Hematopoietic multipotent progenitor cell (in vitro differentiated cells): ENCODE measurements around the gene FKBP1B. TPM values are rescaled to one million over a fixed set of nuclear protein-coding genes. Genes with fewer than 3 reads are reported as not detected.
"Not testable (repeated sequence)": the region's sequence is repeated elsewhere in the genome, so short reads cannot be mapped to it uniquely, and the experiment has no call there.

ENCODE experiments used
- DNase-seq, 3 donors: peaks; one replicate each; pipeline ENCODE4 v3.0.0-alpha.2; 2011 to 2015; ENCODE audit warnings: low read depth in 2 of 3, low spot score in 2 of 3
- total RNA-seq: library from RNA; depleted of rRNA; stranded (reverse); fragments of >200 nt; gene quantifications from one replicate; pipeline ENCODE4 v1.2.3, GENCODE V29; 2012

FKBP1B gene
- total RNA-seq, 1 donor: 3.5 TPM

DNA sequence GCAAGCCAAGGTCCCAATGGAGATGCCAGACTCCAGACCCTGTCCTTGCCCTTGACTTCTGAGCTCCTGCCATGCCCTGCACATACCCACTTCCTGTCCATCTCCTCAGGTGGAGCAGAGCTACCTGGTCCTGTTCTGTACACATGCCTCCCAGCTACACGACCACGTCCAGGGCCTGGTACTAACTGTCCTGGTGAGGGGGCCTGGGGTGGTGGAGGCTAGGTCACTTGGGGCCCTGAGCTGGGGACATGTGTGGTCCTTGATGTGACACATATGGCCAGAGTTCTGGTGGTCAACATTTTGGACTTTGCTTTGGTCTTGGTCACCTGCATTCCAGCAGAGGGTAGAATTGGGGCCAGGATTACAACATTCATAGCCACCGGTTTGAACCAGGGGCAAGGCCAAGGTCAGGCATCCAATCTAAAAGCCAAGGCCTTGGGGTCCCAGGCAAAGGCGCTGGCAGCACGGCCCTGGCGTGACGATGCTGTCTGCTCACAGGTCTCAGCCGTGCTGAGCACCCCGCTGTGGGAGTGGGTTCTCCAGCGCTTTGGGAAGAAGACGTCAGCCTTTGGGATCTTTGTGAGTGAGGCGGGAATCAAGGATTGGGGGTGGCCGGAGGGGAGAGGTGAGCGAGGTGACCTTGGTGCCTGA lies 27.1 kb upstream of the FKBP1B start:
- DNase-seq: no peak

DNA sequence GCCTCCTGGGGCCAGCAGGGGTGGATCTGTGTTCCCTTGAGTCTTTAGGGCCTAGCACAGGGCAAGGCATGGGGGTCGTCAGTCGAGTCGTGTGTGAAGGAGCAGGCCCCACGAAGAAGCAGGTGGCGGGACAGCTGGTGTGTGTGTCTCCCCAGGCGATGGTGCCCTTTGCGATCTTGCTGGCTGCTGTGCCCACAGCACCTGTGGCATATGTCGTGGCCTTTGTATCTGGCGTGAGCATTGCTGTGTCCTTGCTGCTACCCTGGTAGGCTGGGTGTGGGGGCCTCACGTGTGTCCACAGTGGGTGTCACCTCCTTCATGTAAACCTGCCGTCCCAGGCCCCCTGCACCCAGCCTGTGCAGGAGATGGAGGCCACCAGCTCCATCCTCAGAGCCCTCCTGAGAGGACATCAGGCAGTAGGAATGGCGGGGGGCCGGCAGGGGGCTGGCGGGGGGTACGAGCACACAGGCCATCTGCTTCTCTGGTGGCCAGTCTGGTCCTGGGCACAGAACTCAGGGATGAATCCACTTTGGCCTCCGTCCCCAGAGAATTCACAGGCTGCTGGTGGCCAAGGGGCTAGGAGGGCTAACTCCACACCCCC lies 26.5 kb upstream of the FKBP1B start:
- DNase-seq: no peak

DNA sequence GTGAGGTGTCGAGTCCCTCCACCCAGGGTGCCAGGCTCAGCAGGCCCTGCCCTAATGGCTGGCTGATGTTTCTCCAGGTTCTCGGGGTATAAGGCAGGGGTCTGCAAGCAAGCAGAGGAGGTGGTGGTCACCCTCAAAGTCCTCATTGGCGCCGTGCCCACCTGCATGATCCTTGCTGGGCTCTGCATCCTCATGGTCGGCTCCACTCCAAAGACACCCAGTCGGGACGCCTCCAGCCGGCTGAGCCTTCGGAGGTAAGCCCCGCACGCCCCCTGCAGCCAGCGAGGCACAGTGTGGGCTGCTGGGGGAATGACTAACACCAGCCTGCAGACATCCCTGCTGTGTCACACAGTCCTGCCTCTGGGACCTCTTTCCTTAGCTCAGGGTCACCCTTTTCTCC lies 25.5 kb upstream of the FKBP1B start:
- DNase-seq: no peak

DNA sequence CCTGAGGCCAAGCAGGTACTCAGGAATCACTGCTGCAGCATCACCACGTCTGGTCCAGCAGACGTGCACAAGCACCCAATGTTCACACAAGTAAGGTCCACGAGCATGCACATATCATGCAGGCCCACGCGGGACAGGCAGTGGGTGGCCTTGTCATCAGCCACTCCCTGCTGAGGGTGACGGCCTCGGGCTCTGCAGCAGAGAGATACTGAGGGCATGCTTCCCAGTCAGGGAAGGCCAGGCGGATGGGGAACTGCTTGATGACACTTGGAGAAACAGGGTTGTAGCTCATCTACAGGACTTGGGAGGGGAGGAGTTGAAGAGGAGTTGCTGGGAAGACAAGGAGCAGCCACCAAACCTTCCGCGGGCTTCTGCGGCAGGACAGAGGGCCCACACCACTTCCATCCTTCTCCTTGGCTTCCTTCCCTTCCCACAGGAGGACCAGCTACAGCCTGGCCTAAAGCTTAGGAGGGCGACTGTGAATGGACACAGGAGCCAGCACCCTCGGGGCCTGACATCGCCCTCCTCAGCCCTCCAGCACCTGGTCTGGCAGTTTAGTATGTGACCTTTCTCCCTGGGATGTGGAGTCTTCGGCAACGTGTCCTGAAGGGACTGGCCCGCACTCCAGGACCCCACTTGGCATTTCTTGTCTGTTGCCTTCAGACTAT lies 24.4 kb upstream of the FKBP1B start:
- DNase-seq: no peak

DNA sequence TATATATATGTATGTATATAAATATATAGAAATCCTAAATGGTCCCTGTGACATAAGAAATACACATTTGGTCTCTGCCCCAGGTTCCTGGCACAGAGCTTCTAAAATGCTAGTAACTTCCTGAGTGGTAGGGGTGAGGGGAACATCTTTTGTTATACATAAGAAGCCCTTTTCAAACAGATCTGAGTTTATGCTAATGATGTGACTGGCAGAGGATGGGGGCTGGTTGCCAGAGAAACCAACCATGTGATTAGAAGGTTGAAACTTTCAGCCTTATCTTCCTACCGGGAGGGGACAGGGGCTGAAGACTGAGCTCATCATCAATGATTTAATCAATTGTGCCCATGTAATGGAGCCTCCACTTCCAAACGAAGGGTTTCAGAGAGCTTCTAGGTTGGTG lies 23.3 kb upstream of the FKBP1B start:
- DNase-seq: no peak

DNA sequence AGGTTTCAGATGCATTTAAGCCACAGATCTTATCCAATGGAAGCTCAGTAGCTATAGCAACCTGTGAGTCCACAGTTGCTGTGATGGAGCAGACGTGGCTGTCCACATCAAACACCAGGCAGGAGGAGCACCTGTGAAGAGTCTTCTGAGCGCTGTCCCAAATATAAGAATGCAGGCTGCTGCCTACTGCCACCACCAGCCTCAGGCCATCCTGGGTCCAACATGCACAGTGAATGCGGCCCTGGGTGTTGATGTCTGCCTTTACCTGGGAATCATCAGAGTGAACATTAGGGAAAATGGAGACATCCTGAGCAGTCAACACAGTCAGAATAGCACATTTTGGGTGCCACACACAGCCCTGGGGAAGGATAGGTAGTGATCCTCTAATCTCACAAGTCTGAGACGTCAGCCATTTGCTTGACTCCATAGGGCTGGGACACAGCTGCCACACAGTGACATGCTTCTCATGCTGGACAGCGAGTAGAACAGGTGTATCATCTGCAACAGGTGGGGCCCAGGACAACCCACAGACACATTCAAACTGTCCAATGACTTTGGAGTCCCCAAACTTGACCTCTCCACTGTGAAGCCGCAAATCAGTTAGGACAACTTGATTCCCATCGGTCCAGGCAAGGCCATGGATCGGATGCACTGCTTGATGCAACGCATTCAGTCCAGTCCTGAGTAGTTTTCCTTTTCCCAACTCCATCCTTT lies 10.6 kb upstream of the FKBP1B start:
- no peak for DNase-seq

DNA sequence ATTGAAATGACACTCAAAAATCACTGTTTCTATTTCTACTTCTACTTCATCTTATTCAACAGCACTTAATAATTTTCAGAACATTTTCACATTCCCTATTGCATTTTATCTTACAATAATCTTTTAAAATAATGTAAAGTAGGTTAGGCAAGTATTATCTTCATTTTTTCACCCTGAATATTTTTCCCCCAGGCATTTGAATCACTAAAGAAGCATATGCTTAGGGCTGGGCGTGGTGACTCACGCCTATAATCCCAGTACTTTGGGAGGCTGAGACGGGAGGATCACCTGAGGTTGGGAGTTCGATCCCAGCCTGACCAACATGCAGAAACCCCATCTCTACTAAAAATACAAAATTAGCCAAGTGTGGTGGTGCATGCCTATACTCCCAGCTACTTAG lies 9.0 kb upstream of the FKBP1B start:
- DNase-seq: no peak

DNA sequence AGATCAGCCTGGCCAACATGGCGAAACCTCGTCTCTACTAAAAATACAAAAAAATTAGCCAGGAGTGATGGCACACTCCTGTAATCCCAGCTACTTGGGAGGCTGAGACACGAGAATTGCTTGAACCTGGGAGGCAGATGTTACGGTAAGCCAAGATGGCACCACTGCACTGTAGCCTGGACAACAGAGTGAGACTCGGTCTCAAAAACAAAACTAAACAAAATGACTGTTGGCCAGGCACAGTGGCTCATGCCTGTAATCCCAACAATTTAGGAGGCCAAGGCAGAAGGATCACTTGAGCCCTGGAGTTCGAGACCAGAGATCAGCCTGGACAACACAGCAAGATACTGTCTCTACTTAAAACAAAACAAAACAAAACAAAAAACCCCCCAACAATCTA lies 6.4 kb upstream of the FKBP1B start:
- DNase-seq: not testable (repeated sequence)

DNA sequence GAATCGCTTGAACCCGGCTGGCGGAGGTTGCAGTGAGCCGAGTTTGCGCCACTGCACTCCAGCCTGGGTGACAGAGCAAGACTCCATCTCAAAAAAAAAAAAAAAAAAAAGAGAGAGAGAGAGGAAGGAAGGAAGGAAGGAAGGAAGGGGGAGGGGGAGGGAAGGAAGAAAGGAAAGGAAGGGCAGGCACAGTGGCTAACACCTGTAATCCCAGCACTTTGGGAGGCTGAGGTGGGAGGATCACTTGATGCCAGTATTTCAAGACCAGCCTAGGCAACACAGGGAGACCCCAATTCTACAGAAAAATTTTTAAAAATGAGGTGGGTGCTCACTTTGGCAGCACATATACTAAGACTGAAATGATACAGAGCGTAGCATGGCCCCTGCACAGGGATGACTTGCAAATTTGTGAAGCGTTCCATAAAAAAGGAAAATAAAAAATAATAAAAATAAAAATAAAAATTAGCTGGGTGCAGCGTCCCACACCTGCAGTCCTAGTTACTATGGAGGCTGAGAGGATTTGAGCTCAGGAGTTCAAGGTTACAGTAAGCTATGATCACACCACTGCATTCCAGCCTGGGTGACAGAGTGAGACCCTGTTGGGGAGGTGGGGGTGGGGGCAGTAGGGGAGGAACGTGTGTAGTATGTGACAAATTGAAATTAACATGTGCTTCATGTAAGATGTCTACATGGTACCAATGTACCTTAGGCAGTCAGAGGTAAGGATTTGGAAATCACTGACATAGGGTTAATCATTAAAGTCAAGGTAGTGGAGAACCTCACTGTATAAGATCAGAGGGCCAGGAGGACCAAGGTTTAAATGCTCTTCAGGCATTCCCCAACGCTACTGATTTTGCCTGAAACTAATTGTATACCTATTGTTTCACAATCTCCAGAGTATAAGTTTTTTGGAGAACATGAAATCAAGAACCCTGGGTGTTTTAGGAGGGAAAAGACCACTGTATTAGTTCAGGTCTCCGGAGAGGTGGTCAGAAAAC lies 3.7 kb upstream of the FKBP1B start:
- DNase-seq: no peak

DNA sequence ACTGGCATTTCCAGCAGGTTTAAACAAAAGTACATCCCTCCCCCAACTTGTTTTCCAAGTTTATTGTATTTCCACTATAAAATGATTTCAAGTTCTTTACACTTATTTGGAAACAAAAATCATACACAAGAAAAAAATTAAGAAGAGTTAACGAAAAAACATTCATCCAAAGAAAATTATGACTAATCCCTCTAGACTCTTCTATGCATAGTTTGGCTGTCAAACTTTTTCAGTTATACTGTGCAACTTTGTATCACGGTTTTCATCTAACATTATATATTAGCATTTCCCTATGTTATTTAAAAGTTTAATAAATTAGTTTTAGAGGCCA lies 3.0 kb upstream of the FKBP1B start:
- DNase-seq: no peak

DNA sequence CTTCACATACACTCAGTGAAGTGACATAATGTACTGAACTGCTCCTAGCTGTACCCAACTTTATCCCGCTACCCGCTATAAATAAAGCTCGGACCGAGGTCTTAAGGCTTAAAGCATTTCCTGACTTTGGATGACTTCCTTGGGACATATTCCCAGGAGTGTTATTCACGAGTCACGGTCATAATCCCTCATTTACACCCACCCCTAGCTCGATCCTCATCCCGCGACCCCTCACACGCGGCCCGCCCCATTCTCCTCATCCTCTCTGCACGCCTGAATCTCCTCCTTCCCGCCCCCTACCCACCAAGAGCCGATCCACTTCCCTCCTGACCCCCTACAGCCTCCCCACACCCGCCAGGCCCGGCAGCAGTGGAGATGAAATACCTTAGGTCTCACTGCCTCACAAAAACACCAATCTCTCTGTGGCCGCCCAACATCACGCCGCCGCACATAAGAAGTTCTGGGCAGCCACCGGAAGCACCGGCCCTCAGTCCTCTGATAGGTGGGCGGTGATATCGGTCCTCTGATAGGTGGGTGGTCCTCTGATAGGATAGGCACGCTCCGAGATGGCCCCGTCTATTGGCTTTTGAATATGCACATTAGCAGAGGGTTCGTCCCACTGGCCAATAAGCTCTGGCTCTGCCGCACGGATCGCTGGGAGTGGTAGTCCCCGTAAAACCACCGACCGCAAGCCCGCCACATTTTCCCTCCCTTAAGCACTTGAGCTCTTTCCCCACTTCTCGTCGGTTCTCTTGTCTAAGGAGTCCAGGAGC lies 2.4 kb upstream of the FKBP1B start, which contains the start of gene WDCP:
Gene WDCP, minus strand, starts transcription at position 462 of the 773 bp plus-strand sequence. CDS start 7,897 bp downstream, outside the sequence.
- DNase-seq: peak; percentile 72 to 98 (median 97)

DNA sequence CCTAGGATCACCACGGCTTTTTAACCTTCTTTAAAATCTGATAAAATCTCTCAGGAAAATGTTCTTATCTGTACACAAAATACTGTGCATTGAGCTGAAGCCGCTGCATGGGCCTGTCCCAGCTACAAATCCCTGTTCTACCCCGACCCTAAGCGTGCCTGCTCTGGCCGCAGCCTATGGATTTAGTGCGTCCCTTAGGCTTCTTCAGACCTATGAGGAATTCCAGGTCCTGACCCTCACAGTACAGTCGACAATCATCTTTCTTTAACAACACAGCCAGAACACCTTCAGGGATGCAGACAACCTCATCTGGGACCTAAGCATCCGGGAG lies 1.9 kb upstream of the FKBP1B start:
- no peak for DNase-seq

DNA sequence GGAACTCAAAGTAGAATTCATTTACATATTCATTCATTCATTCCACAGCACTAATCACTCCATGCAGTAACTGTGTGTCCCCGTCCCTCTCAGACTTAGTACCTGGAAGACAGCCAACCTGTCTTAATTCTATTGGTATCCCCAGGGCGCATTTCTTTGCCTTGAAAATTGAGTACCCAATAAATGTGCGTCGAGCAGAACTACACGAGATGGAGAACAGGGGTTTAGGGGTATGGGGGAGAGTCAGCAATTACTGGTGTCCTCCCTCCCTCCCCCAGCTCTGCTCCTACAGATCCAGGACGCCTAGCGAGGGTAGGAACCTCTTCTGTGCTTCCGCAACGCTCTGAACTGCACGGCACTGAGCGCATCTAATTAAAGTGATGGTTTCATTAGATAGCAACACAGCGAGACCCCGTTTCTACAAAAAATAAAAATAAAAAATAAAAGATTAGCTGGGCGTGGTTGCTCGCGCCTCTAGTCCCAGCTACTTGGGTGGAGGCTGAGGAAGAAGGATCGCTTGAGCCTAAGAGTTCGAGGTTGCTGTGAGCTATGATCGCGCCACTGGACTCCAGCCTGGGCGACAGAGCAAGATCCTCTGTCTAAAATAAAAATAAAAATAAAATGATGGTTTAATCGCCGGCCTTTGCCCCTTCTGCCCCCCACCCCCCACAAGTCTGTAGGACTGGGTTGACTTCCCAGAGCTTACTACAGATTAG lies 614 bp upstream of the FKBP1B start:
- DNase-seq: peak in 1 of 3 donors; percentile 6

DNA sequence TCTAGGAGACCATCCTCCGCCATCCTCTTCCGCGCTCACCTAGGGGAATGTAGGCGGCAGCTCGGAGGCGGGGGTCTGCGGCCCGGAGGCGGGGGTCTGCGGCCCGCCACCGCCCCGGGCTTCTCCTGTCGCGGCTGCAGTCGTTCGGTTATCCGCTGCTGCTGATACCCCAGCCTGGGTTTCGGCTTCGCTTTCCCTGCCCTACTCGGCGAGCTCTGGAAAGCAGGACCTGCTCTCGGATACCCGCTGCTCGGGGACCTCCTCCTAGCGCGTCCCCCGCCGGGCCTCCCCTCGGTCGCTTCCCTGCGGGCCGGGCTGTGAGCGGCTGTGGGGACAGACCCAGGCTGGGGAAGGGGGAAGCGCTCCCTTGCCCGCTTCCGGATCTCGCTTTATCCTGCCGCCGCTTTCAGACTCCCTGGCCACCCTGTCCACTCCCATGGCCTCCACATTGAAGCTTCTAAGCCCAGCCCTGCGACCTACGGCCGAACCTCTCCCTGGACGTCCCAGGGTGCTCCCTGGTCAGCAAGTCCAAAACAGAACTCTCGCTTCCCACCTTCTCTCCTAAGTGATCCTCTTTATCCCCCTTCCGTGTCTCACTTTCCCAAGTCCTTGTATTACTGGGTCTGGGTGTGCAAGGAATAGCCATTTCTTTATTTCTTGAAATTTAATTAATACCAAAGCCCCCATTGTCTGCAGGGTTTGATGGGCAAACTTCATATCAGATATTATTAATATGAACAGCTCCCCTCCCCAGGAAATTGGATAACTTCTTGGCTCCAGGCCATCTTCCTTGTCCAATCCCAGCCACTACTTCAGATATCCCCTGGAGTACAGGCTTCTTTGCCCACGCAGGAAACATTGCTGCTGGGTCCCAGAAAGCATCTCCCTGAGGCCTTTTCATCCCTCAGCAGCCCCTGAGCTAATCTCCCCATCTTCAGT lies 769 bp downstream of the FKBP1B start:
- DNase-seq: peak in 1 of 3 donors; percentile 7

DNA sequence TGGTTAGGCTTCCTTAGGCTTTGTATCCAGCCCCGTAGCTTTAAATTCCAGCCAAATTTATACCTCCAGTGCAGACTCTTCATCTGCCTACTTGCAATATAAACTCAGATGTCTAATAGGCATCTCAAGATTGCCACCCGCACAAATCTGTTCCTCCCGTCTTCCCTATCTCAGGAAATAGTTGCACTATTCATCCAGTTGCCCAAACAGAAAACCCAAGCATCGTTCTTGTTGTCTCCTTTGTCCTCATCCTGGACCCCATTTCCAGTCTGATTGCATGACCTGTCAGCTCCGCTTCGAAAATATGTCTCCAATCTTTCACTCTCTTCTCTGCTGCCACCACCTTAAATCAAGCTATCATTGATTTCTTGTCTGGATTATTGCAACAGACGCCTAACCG lies 2.3 kb downstream of the FKBP1B start:
- no peak for DNase-seq

DNA sequence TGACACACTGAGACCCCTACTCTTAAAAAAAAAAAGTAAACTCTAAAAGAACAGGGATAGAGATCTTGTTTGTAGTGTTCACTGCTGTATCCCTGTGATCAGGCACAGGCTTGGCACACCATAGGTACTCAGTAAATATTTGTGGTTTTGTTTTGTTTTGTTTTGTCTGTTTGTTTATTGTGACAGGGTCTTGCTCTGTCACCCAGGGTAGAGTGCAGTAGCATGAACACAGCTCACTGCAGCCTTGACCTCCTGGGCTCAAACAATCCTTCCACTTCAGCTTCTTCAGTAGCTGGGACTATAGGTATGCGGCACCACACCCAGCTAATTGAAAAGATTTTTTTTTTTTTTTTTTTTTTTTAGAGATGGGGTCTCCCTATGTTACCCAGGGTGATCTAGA lies 3.4 kb downstream of the FKBP1B start:
- no peak for DNase-seq

DNA sequence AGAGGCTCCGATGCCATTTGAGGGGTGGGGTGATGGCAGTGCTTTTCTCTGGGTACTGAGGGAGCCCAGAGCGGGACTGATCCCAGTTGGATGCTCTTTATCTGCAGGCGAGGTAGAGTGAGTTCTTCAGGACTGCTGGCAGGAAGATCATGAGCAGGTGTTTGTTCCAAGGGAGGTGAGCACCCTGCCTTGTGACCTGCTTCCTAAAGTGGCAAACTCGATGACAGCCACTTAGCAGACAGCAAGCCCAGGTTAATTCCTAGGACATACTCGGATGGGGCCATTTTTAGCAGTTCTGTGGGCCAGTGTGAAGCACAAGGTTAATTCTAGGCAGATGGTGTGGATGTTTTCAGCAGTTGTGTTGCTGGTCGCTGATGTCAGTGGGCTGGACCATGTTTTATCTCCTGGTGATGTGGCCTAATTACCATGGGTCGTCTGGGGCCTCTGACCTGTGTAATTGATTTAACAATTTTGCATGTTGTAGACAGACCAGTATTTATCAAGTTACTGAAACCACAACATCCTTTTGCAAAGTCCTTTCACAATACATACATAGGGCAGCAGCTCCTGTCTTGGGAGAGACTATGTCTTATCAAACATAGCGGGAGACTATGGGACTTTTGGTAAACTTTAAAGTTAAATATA lies 4.9 kb downstream of the FKBP1B start:
- no peak for DNase-seq

DNA sequence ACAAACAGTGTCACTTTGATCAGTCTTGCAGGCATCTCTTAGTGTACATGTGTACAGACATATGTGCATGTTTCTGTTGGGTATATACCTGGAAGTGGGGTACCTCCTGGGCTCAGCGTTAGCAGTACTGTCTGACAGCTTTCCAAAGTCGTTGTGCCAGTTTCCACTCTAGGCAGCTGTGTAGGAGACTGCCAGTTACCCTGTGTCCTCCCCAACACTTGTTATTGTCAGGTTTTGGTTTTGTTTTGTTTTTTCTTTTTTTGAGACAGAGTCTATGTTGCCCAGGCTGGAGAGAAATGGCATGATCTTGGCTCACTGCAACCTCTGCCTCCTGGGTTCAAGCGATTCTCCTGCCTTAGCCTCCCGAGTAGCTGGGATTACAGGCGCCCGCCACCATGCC lies 6.2 kb downstream of the FKBP1B start:
- DNase-seq: no peak
